ENCODE measurements around the gene ZNF524.

ZNF524 gene

DNA sequence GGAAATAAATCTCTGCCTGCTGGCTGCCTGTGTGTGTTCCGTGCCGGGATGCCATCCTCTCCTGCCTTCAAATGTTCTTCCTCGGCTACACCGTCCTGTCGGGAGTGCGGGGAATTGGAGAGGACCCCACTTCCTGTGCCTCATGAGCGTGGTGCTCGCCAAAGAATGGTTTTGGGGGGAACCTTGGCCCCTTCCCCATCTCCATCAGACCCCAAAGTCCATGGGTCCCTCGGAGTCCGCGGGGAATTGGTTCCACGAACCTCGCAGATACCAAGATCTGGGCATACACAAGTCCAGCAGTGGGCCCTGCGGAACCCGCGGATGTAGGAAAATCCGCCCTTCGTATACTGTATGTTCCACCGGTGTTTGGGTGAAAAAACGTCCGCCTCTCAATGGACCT lies 3.0 kb downstream of the ZNF524 start:
- DNase-seq: no peak

DNA sequence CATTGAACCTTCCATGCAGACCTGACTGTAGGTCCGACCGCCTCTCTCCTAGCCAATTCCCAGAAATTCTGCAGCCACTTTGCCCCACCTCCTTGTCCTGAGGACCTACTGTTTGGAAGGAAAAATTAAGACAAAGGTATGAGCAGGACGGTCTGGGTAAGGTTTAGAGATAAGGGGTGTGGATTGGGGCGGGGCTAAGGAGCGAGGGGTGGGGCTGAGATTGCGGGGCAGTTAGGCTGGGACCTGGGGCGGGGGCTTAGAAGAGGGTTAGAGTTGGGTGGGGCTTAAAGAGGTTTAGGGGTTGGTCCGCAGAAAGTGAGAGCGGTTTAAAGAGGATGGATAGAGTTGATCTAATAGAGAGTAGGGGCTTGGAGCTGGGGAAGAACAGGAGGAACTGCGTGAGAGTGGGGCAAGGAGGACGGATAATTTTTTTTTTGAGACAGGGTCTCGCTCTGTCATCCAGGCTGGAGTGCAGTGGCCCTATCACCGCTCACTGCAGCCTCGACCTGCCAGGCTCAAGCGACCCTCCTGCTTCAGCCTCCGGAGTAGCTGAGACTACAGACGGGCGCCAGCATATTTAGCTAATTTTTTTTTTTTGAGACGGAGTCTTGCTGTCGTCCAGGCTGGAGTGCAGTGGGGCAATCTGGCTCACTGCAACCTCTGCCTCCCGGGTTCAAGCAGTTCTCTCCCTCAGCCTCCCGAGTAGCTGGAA lies 3.6 kb downstream of the ZNF524 start:
- no peak for DNase-seq

DNA sequence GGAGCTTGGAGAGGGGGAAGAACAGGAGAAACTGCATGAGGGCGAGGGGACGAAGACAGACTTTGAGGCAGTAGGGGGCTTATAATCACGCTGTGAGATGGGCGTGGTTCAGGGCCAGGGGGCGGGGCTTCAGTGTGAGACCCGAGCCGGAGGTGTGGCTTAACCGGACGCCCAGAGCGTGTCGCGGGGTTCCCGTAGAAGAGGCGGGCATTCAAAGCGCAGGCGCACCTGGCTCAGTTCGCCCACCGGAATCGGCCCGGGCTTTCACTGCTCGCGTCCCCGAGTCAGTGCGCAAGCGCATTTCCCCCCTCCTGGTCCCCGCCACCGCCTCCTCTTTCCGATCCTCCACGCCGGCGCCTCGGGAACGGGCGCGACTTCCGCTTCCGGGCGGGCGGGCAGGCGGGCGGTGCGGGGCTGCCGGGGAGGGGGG lies 5.1 kb downstream of the ZNF524 start:
- DNase-seq: peak; percentile 97

DNA sequence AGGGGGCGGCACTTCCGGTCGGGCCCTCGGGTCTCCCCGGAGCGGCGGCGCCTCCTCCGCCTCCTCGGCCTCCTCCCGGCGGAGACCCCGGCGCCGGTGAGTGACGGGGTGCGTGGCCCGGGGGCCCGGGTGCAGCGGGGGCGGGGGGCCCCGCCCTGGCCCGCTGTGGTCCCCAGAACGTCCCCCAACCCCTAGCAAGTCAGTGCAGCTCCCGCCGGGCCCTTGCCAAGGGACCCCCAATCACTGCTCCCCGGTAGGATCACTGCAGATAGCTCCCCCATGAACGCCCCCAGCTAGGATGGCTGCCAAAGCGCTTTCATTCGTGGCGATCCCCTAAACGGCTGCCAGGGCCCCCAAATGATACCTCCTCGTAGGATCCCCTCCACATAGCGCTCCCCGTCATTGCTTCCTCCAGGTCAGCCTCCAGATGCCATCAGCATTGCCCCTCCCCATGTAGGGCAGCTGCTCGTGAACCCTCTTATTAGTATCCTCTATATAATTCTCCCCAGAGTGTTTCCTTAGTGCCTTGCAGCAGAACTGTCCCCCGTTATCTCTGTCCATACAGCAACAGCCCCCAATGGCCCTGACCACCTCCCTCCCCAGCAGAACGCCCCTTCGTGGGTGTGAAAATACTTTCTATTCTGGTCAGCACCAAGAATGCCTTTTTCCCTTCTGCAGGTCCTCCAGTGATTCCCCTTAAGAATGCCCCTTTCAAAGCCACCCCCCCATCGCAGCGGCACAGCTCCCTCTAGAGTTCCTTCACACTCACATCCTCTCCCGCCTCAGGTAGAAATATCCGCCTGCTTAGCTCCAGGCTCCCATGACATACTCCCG lies 5.8 kb downstream of the ZNF524 start, which contains the start of gene ZNF865:
Gene ZNF865, plus strand, starts transcription at position 11 of the 834 bp plus-strand sequence. CDS start 7,972 bp downstream, outside the sequence.
- DNase-seq: peak; percentile 63

DNA sequence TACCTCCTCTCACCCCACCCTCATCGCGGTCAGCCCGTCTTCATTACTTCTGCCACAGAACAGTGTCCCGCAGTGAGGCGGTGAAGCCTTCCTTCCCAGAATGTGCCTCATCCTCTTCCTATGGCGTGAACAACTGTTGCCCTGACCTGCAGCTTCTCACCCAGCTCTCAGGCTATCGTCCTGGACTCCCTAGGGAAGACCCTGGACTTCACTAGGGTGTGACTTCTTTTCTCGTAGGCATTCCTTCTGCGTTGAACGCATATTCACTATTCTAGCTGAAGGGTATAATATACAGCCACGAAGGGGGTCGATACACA lies 6.3 kb downstream of the ZNF524 start:
- DNase-seq: no peak

DNA sequence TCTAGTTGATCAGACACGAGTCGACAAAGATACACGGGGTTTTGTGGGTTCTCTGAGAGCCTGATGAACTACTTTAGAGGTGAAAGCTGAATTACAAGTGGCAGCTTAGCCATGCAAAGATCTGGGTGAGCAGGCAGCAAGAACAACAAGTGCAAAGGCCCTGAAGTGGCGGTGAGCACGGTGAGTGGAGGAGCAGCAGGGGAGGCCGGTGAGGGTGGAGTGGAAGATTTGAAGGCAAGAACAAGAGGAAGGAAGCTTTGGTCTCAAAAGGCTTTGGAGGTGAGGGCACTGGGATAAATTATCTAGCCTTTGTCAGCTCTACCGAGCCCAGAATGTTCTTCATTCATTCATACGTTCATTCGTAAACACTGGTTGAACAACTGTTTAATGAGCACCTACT lies 6.7 kb downstream of the ZNF524 start:
- DNase-seq: no peak

DNA sequence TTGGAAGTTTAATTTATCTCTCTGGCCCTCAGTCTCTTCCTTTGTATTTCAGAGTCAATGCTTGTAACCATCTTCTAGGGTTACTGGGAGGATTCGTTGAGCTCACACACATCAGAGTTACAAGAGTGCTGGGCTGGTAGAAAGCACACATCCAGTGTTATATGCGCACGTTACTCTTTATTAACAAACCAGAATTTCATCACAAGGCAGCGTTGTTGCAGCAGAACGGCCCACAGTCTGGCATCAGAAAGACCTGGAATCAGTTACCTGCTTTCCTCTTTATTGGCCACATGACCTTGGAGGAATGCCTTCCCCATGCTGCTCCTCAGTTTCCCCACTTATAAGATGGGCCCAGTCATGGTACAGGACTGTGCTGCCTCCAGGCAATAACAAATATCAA lies 9.2 kb downstream of the ZNF524 start:
- no peak for DNase-seq

DNA sequence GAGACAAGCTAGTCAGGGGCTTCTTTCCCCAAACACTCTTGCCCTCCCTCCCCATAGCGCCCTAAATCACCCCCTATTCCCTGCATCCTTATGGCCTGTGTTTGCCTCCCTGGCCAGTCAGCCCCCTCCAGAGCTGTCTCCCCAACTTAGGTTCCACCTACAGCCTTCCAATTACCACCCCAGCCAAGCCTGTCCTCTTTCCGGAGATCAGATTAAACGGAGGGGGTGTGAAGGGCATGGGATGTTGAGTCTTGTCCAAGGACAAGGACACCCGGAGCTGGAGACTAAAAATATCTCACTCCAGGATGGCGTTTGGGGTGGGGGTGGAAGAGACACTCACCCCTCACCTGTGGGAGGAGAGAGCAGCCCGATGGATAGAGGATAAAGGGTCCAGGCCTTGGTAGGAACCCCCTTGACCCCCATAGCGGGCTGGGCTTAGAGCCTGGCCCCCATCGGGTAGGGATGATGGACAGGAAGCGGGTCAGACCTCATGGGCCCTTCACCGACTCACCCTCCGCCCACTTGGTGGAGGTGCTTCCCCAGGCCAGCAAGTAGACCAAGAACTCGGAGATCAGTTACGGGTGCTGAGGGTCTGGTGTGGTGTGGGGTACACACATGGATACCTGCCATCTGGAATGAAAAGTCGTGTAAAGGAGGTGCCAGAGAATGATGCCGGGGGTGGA lies 11.4 kb downstream of the ZNF524 start:
- no peak for DNase-seq

DNA sequence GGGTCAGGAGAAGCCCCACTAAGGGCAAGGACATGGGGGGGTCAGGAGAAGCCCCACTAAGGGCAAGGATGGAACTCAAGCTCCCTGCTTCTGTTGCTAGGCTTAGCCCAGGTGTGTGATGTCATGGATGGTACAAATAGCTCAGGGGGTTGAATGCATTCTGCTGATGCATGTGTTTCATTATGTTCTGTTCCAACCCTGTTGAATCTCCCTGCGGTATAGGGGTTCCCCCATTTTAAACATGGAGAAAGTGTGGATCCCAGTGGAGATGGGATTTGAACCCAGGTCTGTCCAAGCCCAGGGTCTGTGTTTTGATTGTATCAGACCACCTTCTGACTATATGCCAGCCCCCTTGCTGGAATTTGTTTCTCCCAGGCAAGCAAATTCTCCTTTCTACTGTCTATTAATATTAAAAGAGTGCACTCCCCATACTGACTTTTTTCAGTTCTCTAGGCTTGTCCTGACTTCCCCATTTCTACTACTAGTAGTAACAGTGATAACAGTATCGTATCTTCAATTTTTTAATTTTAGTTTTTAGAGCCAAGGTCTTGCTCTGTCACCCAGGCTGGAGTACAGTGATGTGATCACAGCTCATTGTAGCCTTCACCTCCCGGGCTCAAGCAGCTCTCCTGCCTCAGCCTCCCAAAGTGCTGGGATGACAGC lies 12.0 kb downstream of the ZNF524 start:
- no peak for DNase-seq

DNA sequence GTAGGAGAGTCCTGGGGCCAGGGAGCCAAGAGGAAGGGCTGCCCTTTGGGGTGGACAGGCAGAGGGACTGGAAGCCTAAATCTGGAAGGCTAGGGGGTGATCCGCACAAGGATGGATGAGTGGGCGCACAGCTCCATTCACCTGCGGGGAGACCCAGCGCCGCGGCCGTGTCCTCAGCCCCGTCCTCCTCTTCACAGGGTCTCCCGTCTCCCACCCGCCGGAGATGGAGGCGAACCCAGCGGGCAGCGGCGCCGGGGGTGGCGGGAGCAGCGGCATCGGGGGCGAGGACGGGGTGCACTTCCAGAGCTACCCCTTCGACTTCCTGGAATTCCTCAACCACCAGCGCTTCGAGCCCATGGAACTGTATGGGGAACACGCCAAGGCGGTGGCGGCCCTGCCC lies 13.3 kb downstream of the ZNF524 start:
- DNase-seq: no peak

DNA sequence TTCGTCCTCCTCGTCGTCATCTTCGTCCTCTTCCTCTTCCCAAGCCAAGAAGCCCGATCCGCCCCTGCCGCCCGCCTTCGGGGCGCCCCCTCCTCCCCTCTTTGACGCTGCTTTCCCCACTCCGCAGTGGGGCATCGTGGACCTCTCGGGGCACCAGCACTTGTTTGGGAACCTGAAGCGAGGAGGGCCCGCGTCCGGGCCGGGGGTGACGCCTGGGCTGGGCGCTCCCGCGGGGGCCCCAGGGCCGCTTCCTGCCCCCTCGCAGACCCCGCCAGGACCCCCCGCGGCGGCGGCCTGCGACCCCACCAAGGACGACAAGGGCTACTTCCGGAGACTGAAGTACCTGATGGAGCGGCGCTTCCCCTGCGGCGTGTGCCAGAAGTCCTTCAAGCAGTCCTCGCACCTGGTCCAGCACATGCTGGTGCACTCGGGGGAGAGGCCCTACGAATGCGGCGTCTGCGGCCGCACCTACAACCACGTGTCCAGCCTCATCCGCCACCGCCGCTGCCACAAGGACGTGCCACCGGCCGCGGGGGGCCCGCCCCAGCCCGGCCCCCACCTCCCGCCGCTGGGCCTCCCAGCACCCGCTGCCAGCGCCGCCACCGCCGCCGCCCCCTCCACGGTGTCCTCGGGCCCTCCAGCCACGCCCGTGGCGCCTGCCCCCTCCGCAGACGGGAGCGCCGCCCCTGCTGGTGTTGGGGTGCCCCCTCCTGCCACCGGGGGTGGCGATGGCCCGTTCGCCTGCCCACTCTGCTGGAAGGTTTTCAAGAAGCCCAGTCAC lies 14.0 kb downstream of the ZNF524 start:
- no peak for DNase-seq

DNA sequence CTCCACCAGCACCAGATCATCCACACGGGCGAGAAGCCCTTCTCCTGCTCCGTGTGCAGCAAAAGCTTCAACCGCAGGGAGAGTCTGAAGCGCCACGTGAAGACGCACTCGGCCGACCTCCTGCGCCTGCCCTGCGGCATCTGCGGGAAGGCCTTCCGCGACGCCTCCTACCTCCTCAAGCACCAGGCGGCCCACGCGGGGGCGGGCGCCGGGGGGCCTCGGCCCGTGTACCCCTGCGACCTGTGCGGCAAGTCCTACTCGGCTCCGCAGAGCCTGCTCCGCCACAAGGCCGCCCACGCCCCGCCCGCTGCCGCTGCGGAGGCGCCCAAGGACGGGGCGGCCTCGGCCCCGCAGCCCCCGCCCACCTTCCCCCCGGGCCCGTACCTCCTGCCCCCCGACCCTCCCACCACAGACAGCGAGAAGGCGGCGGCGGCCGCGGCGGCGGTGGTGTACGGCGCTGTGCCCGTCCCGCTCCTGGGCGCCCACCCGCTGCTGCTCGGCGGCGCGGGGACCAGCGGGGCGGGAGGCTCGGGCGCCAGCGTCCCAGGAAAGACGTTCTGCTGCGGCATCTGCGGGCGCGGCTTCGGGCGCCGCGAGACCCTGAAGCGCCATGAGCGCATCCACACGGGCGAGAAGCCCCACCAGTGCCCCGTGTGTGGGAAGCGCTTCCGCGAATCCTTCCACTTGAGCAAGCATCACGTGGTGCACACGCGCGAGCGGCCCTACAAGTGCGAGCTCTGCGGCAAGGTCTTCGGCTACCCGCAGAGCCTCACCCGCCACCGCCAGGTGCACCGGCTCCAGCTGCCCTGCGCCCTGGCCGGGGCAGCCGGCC lies 14.8 kb downstream of the ZNF524 start:
- no peak for DNase-seq

DNA sequence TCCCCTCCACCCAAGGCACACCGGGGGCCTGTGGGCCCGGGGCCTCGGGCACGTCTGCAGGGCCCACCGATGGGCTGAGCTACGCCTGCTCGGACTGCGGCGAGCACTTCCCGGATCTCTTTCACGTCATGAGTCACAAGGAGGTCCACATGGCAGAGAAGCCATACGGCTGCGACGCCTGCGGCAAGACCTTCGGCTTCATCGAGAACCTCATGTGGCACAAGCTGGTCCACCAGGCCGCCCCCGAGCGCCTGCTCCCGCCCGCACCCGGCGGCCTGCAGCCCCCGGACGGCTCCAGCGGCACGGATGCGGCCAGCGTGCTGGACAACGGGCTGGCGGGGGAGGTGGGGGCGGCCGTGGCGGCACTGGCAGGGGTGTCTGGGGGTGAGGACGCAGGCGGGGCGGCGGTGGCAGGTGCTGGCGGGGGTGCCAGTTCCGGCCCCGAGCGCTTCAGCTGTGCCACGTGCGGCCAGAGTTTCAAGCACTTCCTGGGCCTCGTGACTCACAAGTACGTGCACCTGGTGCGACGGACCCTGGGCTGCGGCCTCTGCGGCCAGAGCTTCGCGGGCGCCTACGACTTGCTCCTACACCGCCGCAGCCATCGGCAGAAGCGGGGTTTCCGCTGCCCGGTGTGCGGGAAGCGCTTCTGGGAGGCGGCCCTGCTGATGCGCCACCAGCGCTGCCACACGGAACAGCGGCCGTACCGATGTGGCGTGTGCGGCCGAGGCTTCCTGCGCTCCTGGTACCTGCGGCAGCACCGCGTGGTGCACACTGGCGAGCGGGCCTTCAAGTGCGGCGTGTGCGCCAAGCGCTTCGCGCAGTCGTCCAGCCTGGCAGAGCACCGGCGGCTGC lies 15.7 kb downstream of the ZNF524 start:
- DNase-seq: no peak

DNA sequence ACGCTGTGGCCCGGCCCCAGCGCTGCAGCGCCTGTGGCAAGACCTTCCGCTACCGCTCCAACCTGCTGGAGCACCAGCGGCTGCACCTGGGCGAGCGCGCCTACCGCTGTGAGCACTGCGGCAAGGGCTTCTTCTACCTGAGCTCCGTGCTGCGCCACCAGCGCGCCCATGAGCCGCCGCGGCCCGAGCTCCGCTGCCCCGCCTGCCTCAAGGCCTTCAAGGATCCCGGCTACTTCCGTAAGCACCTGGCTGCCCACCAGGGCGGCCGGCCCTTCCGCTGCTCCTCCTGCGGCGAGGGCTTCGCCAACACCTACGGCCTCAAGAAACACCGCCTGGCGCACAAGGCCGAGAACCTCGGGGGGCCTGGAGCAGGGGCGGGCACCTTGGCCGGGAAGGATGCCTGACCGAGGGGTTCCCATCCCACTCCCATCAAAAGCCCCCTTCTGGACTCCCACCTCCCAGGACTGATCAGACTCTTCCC lies 16.3 kb downstream of the ZNF524 start:
- no peak for DNase-seq

DNA sequence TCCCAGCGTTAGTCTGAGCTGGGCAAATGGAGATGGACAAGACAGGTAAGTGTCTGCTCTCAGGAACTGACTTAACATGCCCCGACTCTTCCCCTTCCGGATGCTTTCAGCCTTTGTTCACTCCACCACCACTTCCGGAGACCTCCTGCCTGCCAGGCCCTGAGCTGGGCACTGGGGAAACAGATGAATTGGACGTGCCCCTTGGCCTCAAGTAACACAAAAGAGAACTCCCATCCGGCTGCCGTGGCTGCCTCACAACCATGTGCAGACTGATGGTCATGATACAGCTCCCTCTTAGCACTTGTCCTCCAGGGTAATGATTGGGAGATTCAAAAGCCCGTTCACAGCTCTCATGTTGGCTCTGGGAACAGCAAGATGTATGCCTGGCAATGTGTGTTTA lies 17.3 kb downstream of the ZNF524 start:
- no peak for DNase-seq

DNA sequence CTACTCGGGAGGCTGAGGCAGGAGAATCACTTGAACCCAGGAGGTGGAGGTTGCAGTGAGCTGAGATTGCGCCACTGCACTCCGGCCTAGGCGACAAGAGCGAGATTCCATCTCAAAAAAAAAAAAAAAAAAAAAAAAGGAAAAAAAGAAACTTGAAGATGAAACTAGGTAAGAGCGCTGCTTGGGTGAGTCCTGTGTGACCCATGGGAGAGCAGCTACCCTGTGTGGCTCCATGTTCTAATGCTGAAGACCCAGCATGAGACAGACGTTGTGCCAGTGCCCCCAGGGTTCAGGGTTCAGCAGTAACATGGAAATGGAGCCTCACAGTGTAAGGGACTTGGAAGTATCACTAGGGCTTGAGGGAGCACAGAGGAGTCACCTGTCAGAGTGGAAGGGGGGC lies 18.3 kb downstream of the ZNF524 start:
- no peak for DNase-seq

DNA sequence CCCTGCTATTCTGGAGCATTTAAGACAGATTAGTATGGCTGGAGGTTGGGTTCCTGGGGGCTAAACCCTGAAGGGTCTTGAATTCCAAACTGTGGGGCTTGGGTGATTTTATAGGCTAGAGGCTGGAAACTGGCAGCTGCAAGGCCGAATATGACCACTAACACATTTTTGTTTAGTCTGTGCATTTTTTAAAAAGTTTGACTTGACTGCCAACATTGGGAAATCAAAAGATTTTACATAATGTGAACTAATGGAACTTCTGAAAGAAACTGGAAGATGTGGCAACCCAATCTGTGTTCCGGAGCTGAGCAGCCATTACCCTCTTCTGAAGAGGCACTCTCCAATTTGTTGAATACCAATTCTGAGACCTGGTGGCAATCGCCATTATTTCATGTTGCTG lies 19.2 kb downstream of the ZNF524 start:
- DNase-seq: no peak

DNA sequence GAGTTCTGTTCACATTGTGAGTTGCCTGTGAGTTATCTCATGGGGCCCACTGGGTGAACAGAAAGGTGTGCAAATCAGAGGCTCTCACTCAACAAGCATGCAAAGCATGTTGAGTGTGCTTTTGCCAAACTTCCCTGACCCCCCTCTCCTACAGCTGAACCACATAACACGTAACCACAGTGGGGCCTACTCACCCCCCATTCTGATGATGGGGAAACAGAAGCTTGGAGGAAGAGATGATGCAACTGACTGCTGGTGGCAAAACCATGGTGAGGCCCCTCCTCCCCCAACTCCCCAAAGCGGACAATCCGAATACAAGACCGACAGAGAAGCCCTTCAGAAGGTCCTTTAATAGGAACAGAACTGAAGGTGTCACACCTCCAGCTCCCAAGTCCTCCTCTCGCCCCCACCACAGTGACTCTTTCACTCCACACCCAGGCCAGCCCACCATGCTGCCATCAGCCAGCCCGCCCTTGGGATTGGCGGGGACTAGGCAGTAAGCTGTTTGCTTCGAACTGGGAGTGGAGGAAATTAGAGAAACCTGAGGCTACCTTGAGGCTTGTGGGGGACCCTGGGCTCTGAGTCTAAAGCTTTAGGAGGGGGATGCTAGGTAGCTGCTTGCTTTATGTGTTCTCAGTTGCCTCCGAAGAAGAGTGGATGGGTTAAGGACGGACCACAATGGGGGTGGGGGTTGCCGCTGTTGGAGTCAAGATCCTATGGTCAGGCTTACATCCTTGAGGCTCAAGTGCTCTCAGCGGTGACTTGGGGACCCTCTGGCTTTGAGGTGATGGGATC lies 20.5 kb downstream of the ZNF524 start:
- no peak for DNase-seq

DNA sequence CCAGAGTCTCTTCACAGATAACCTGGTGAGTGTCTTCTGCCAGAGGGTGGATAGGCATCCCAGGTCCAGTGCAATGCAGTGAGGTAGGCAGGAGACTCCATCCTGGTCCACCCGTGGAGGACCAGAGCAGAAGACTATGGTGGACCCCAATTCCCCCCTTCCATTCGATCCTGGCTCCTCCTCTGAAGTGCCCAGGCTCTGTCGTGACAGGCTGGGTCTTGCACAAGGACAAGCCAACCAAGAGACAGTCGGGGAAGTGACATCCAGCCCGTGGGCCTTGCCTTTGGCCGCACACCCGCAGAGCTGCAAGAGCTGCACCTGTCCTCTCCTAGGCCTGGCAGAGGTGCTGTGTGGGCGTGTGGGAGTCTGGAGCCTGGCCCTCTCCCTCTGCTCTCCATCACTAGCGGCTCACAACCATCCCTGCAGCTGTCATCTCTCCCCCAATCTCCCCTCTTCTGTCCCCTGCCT lies 21.2 kb downstream of the ZNF524 start:
- no peak for DNase-seq

Measured in GDM1 (cell line).